Neuronal stem cell (in vitro differentiated cells): ENCODE results near the gene CASK.

Experiments used
- DNase-seq: peaks from one replicate; pipeline ENCODE4 v3.0.0-alpha.2; 2013; ENCODE audit warnings: low spot score
- H2AFZ ChIP-seq: one replicate; pipeline ENCODE4 v1.6.1; 2013; ENCODE audit warnings: mild to moderate bottlenecking, low read length, inconsistent platforms
- H2AK5ac ChIP-seq: 2 replicates; pipeline ENCODE4 v1.6.1; 2013; ENCODE audit warnings: low read depth, mild to moderate bottlenecking, inconsistent platforms, low read length, moderate library complexity, mixed read lengths
- H2BK120ac ChIP-seq: 2 replicates; pipeline ENCODE4 v1.6.1; 2013; ENCODE audit warnings: low read depth, mild to moderate bottlenecking, inconsistent platforms, low read length, moderate library complexity, mixed read lengths
- H2BK12ac ChIP-seq: one replicate; pipeline ENCODE4 v1.6.1; 2013; ENCODE audit warnings: low read length, inconsistent platforms
- H2BK15ac ChIP-seq: 2 replicates; pipeline ENCODE4 v1.6.1; 2013; ENCODE audit warnings: mild to moderate bottlenecking, low read length, inconsistent platforms, mixed read lengths
- H2BK5ac ChIP-seq: one replicate; pipeline ENCODE4 v1.6.1; 2013; ENCODE audit warnings: inconsistent platforms, mild to moderate bottlenecking, low read length, moderate library complexity
- H3K14ac ChIP-seq: one replicate; pipeline ENCODE4 v1.6.1; 2013; ENCODE audit warnings: low read length, inconsistent platforms
- H3K18ac ChIP-seq: 2 replicates; pipeline ENCODE4 v1.6.1; 2013; ENCODE audit warnings: low read length, inconsistent platforms
- H3K23ac ChIP-seq: 2 replicates; pipeline ENCODE4 v1.6.1; 2013; ENCODE audit warnings: low read depth, mild to moderate bottlenecking, mixed read lengths, low read length, inconsistent platforms; ENCODE audit not compliant: poor library complexity
- H3K27ac ChIP-seq: replicated peaks from 3 replicates; pipeline ENCODE4 v1.5.1; 2013; ENCODE audit warnings: low read length, inconsistent platforms
- H3K27me3 ChIP-seq, 3 experiments: 2 replicates each; pipeline ENCODE4 v1.6.1; 2013; ENCODE audit warnings: low read length in 3 of 3, mild to moderate bottlenecking in 2 of 3, inconsistent platforms in 1 of 3, low read depth in 1 of 3, mixed read lengths in 1 of 3, moderate library complexity in 1 of 3; ENCODE audit not compliant: control insufficient read depth in 3 of 3, insufficient read depth in 3 of 3
- H3K36me3 ChIP-seq, 2 donors: replicated peaks in 1 of 2; 2 replicates each; pipeline ENCODE4 v1.6.1; 2013; ENCODE audit warnings: low read length in 2 of 2; ENCODE audit not compliant: control insufficient read depth in 2 of 2, insufficient read depth in 2 of 2
- H3K4ac ChIP-seq: 2 replicates; pipeline ENCODE4 v1.6.1; 2013; ENCODE audit warnings: inconsistent platforms, mild to moderate bottlenecking, low read length, moderate library complexity
- H3K4me1 ChIP-seq, 2 donors: 1 replicate in 1 of 2; 2 replicates in 1 of 2; pipeline ENCODE4 v1.6.1; 2013; ENCODE audit warnings: low read length in 2 of 2, low read depth in 1 of 2; ENCODE audit not compliant: control insufficient read depth in 2 of 2, insufficient read depth in 1 of 2
- H3K4me2 ChIP-seq: one replicate; pipeline ENCODE4 v1.6.1; 2013; ENCODE audit warnings: mild to moderate bottlenecking, low read length, inconsistent platforms; ENCODE audit not compliant: insufficient read depth, poor library complexity, severe bottlenecking
- H3K4me3 ChIP-seq, 2 donors: 2 replicates each; pipeline ENCODE4 v1.5.1; 2013; ENCODE audit warnings: low read length in 2 of 2, mild to moderate bottlenecking in 2 of 2, inconsistent platforms in 1 of 2, moderate library complexity in 1 of 2
- H3K79me1 ChIP-seq: one replicate; pipeline ENCODE4 v1.6.1; 2013; ENCODE audit warnings: low read depth, mild to moderate bottlenecking, inconsistent platforms, low read length, moderate library complexity
- H3K9ac ChIP-seq: one replicate; pipeline ENCODE4 v1.6.1; 2013; ENCODE audit warnings: mild to moderate bottlenecking, low read depth, low read length, inconsistent platforms; ENCODE audit not compliant: poor library complexity
- H3K9me3 ChIP-seq, 2 donors: replicated peaks in 1 of 2; 2 replicates each; pipeline versions ENCODE3 to v1.6.1; 2013; ENCODE audit warnings: low read length in 2 of 2, mild to moderate bottlenecking in 2 of 2, inconsistent platforms in 1 of 2, low read depth in 1 of 2, mixed read lengths in 1 of 2, moderate library complexity in 1 of 2; ENCODE audit not compliant: control insufficient read depth in 2 of 2, insufficient read depth in 1 of 2
- H4K8ac ChIP-seq: one replicate; pipeline ENCODE4 v1.6.1; 2013; ENCODE audit warnings: low read depth, mild to moderate bottlenecking, inconsistent platforms, low read length, moderate library complexity
- H4K91ac ChIP-seq: one replicate; pipeline ENCODE4 v1.6.1; 2013; ENCODE audit warnings: low read length, low read depth, mild to moderate bottlenecking, inconsistent platforms; ENCODE audit not compliant: poor library complexity
- WGBS, 2 donors: extraction: QIAGEN DNeasy Blood & Tissue Kit; methylation state at CpG; one replicate each; pipeline ENCODE4 v1.1.7; 2013; ENCODE audit warnings: missing lambda C conversion rate in 2 of 2, mixed read lengths in 1 of 2; ENCODE audit not compliant: insufficient read length in 2 of 2, insufficient replicate concordance in 1 of 2; ENCODE audit errors: extremely low coverage in 2 of 2; 5-methylcytosine and 5-hydroxymethylcytosine counted together

CASK gene

GRCh38 chrX:41526925-41527324 is 396.4 kb downstream of the CASK start:
- no peak overlapping the region for H2BK5ac ChIP-seq
- no peak overlapping the region for H2AFZ ChIP-seq
- no peak overlapping the region for H3K18ac ChIP-seq
- no peak overlapping the region for H3K23ac ChIP-seq
- H3K4me2 ChIP-seq: no peak overlapping the region
- H4K8ac ChIP-seq: no peak overlapping the region
- H3K27me3 ChIP-seq: no peaks in the 10 kb centered on the region
- no peaks in the 10 kb centered on the region for H3K9me3 ChIP-seq
- no peaks in the 10 kb centered on the region for H3K79me1 ChIP-seq
- H3K27ac ChIP-seq: no peak overlapping the region
- WGBS, 2 donors: no CpG with 5 or more reads among the region's 5 CpGs
- H3K4me1 ChIP-seq: peaks cover 0 to 11% of the 10 kb centered on the region in 2 donors
- H3K4ac ChIP-seq: no peak overlapping the region
- H2BK12ac ChIP-seq: no peak overlapping the region
- no peak overlapping the region for H2BK15ac ChIP-seq
- no peak overlapping the region for H3K9ac ChIP-seq
- no peak overlapping the region for H2AK5ac ChIP-seq
- H3K14ac ChIP-seq: no peak overlapping the region
- no peak overlapping the region for H3K4me3 ChIP-seq
- peaks cover 10 to 40% of the 10 kb centered on the region in 2 donors for H3K36me3 ChIP-seq
- no peak overlapping the region for H2BK120ac ChIP-seq
- no peak for DNase-seq
- H4K91ac ChIP-seq: no peak overlapping the region

- H3K27me3 ChIP-seq: no peaks in the 10 kb centered on the region
- H3K9me3 ChIP-seq: no peaks in the 10 kb centered on the region
- no peak overlapping the region for H4K8ac ChIP-seq
- H3K79me1 ChIP-seq: no peaks in the 10 kb centered on the region
- no peak overlapping the region for H3K9ac ChIP-seq
- no peak overlapping the region for H3K18ac ChIP-seq
- no peak overlapping the region for H2BK12ac ChIP-seq
- no peak overlapping the region for H2AK5ac ChIP-seq
- WGBS, 2 donors: no CpG with 5 or more reads among the region's 2 CpGs
- no peak overlapping the region for H3K14ac ChIP-seq
- no peak overlapping the region for H3K4me3 ChIP-seq
- H3K36me3 ChIP-seq: peaks cover 10 to 36% of the 10 kb centered on the region in 2 donors
- H3K4me2 ChIP-seq: no peak overlapping the region
- H2BK120ac ChIP-seq: no peak overlapping the region
- no peak overlapping the region for H2BK15ac ChIP-seq
- no peak overlapping the region for H4K91ac ChIP-seq
- no peak overlapping the region for H3K27ac ChIP-seq
- H2BK5ac ChIP-seq: no peak overlapping the region
- no peak overlapping the region for H3K4ac ChIP-seq
- H3K4me1 ChIP-seq: peaks cover 0 to 11% of the 10 kb centered on the region in 2 donors
- no peak overlapping the region for H2AFZ ChIP-seq
- DNase-seq: no peak
- H3K23ac ChIP-seq: no peak overlapping the region
Measured at GRCh38 chrX:41526271-41526670, 397.1 kb downstream of the CASK start.

- H2AK5ac ChIP-seq: no peak overlapping the region
- H3K23ac ChIP-seq: no peak overlapping the region
Measured at GRCh38 chrX:41522671-41523070, 400.7 kb downstream of the CASK start.

DNA sequence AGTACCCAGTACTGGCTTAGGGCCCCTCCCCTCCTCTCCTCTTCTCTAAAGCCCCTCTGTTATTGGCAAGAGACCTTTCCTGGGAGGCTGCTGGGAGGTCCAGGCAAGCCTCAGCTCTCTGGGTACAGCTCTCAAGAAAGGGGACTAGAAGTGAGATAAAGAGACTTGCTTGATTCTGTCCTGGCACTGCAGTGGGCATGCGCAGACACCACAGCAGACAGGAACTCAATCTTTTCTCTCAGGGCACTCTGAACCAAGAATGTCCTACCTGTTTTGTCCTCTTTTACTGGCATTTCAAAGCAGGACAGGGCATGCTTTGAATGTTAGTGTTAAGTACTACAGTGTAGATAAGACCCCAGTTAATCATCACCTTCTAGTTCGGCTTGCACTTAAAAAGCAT is 401.3 kb downstream of the CASK start:
- Histone ChIP-seq H4K8ac (no peak overlapping the region), H3K4me3 (no peak overlapping the region), H3K79me1 (no peaks in the 10 kb centered on the region), H3K4me2 (no peak overlapping the region), H2BK5ac (no peak overlapping the region), H3K4ac (no peak overlapping the region), H2BK12ac (no peak overlapping the region), H3K27me3 (no peaks in the 10 kb centered on the region), H3K4me1 (peaks cover 3 to 17% of the 10 kb centered on the region in 2 donors), H3K9ac (no peak overlapping the region), H2BK15ac (no peak overlapping the region), H4K91ac (no peak overlapping the region), H3K27ac (no peak overlapping the region), H2BK120ac (no peak overlapping the region), H3K14ac (no peak overlapping the region), H3K9me3 (no peaks in the 10 kb centered on the region), H3K36me3 (peaks cover 0 to 8% of the 10 kb centered on the region in 2 donors), H2AFZ (no peak overlapping the region), H3K23ac (no peak overlapping the region), H2AK5ac (no peak overlapping the region), H3K18ac (no peak overlapping the region)
- WGBS, 2 donors: no CpG with 5 or more reads among the region's 2 CpGs
- DNase-seq: no peak

More at GRCh38 chrX:41522671-41523070, 400.7 kb downstream of the CASK start:
- H3K4me2 ChIP-seq: no peak overlapping the region
- peaks cover 0 to 8% of the 10 kb centered on the region in 2 donors for H3K36me3 ChIP-seq
- no CpG with 5 or more reads among the region's 4 CpGs for WGBS, 2 donors
- no peak overlapping the region for H2BK15ac ChIP-seq
- H4K91ac ChIP-seq: no peak overlapping the region
- H3K14ac ChIP-seq: no peak overlapping the region
- no peaks in the 10 kb centered on the region for H3K9me3 ChIP-seq
- H2AFZ ChIP-seq: no peak overlapping the region
- H2BK5ac ChIP-seq: no peak overlapping the region
- H3K79me1 ChIP-seq: no peaks in the 10 kb centered on the region
- peaks cover 0 to 17% of the 10 kb centered on the region in 2 donors for H3K4me1 ChIP-seq
- no peak for DNase-seq
- no peak overlapping the region for H3K9ac ChIP-seq
- no peak overlapping the region for H4K8ac ChIP-seq
- no peak overlapping the region for H2BK120ac ChIP-seq
- no peaks in the 10 kb centered on the region for H3K27me3 ChIP-seq
- no peak overlapping the region for H3K4ac ChIP-seq
- H2BK12ac ChIP-seq: no peak overlapping the region
- peak overlapping the region; percentile 2 for H3K27ac ChIP-seq
- no peak overlapping the region for H3K18ac ChIP-seq
- no peak overlapping the region for H3K4me3 ChIP-seq
